ENCODE data around the gene JAKMIP1. TPM values are rescaled to one million over a fixed set of nuclear protein-coding genes. Genes with fewer than 3 reads are reported as not detected.

The JAKMIP1 gene
- total RNA-seq, 1 donor from 2014 or later, result 0.54 TPM

DNA sequence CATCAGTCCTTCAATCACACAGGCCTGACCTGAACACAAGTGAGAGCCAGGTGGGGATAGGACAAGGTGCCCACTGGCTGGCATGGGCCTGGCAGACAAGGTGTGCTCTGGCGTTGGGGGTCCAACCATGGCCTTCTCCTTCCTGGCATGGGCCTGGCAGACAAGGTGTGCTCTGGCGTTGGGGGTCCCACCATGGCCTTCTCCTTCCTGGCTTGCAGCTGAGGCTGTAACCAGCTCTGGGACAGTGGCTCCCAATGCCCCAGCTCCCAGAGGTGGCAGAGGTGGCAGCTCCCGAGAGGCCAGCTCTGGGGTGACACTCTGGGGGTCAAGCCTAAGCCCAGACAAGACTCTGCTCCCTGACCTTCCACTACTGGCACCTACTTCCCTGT, 62.6 kb downstream of the JAKMIP1 start:
- H3K27me3 Mint-ChIP-seq (ENCODE audit: low read depth), result peaks cover 3% of the 10 kb centered on the region
- peaks cover 4% of the 10 kb centered on the region for H3K9me3 Mint-ChIP-seq
- no peaks in the 10 kb centered on the region for H3K36me3 Mint-ChIP-seq (ENCODE audit: low read depth)
- H3K4me1 Mint-ChIP-seq, result no peaks in the 10 kb centered on the region
- TF ChIP-seq, protein P1, sequence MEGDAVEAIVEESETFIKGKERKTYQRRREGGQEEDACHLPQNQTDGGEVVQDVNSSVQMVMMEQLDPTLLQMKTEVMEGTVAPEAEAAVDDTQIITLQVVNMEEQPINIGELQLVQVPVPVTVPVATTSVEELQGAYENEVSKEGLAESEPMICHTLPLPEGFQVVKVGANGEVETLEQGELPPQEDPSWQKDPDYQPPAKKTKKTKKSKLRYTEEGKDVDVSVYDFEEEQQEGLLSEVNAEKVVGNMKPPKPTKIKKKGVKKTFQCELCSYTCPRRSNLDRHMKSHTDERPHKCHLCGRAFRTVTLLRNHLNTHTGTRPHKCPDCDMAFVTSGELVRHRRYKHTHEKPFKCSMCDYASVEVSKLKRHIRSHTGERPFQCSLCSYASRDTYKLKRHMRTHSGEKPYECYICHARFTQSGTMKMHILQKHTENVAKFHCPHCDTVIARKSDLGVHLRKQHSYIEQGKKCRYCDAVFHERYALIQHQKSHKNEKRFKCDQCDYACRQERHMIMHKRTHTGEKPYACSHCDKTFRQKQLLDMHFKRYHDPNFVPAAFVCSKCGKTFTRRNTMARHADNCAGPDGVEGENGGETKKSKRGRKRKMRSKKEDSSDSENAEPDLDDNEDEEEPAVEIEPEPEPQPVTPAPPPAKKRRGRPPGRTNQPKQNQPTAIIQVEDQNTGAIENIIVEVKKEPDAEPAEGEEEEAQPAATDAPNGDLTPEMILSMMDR (conservative IDR thresholded peaks at IDR 0.05), result no peak
- no peak overlapping the region for H3K27ac Mint-ChIP-seq (ENCODE audit: unreplicated experiment)
- DNase-seq (ENCODE audit: low read depth, low spot score), result no peak
- no peak overlapping the region for H3K4me3 Mint-ChIP-seq

DNA sequence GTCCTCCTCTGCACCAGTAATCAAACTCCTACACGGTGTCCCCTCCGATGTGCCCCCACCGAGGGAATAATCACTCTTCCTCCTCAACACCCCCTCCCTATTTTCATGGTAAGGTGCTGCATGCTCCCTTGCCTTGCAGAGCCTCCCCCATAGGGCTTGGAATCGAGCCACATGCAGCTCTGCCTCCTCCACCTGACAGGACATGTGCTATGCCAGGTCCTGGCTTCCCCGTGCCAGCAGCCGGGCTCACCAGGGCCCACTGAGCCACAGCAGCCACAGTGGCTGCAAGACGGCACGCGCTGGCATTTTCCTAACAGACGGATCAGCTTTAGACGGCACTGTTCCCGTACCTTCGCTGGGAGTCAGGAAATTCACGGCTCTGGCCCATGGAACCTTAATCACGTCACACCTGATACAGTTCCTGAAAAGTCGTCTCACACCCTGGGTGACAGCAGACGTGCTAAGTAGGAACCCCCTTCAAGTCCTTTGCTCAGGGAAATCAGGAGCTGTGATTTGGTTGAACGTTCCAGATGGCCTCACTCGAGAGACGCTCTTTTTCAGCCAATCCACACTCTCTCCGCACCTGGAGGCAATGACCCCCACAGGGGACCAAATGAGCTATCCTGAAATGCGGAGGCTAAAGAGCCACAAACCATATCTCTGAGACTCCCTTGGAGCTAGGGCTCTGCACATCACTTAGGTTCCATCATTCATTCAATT, 63.2 kb downstream of the JAKMIP1 start:
- H3K4me3 Mint-ChIP-seq, result no peak overlapping the region
- no peak for DNase-seq (ENCODE audit: low read depth, low spot score)
- H3K27ac Mint-ChIP-seq (ENCODE audit: unreplicated experiment), result no peak overlapping the region

DNA sequence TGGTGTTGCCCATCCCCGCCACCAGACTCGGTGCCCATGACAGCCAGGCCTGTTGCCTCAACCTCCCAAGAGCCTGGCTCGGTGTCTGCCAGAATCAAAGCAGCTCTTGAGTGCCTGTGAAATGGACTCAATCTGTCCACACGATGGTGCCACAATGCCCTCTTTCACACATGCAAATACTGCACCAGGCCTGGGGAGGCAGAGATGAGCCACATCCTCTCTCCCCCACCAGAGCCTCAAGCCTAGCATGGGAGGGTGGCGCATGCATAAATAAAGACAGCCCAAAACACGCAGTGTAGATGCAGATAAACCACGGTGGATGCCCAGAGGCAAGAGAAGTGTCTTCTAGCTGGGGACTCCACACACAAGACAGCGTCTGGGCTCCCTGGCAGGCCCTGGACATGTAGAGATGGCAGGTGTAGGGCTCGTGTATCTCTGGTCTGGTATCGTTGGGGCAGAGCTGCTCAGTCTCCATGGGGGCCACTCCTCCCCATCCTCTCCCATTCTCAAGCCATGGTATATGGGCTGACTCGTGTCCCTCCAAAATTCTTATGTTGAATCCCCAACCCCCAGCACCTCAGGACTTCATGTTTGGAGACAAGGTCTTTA, 65.6 kb downstream of the JAKMIP1 start:
- H3K36me3 Mint-ChIP-seq (ENCODE audit: low read depth), result no peaks in the 10 kb centered on the region
- H3K4me3 Mint-ChIP-seq, result no peak overlapping the region
- H3K9me3 Mint-ChIP-seq, result peaks cover 4% of the 10 kb centered on the region
- DNase-seq (ENCODE audit: low read depth, low spot score), result no peak
- TF ChIP-seq, protein P1 (conservative IDR thresholded peaks at IDR 0.05), result no peak
- peak overlapping the region; percentile 89 for H3K27ac Mint-ChIP-seq (ENCODE audit: unreplicated experiment)
- H3K27me3 Mint-ChIP-seq (ENCODE audit: low read depth), result peaks cover 9% of the 10 kb centered on the region
- H3K4me1 Mint-ChIP-seq, result no peaks in the 10 kb centered on the region

More for the DNA sequence above, 63.2 kb downstream of the JAKMIP1 start:
- H3K9me3 Mint-ChIP-seq, result peaks cover 4% of the 10 kb centered on the region
- no peaks in the 10 kb centered on the region for H3K4me1 Mint-ChIP-seq
- H3K36me3 Mint-ChIP-seq (ENCODE audit: low read depth), result no peaks in the 10 kb centered on the region
- TF ChIP-seq, protein P1 (conservative IDR thresholded peaks at IDR 0.05), result no peak
- H3K27me3 Mint-ChIP-seq (ENCODE audit: low read depth), result peaks cover 3% of the 10 kb centered on the region

DNA sequence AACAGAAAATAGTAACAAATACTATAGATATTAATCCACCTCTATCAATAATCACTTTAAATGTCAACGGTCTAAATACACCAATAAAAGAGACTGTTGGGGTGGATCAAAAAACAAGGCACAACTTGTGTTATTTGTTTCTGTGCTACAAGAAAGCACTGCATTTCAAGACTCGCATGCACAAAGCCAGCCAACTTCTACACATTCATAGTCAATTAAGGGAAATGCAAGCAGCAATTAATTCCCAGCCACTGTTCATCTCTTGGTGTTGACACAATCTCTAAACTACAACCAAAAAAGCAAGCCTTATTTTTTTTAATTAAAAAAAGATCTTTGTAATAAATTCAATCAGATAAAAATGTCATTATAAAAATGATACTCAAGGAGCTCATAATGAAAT, 67.6 kb downstream of the JAKMIP1 start:
- DNase-seq (ENCODE audit: low read depth, low spot score), result no peak
- no peak overlapping the region for H3K27ac Mint-ChIP-seq (ENCODE audit: unreplicated experiment)
- peaks cover 16% of the 10 kb centered on the region for H3K27me3 Mint-ChIP-seq (ENCODE audit: low read depth)
- no peak overlapping the region for H3K4me3 Mint-ChIP-seq
- peaks cover 5% of the 10 kb centered on the region for H3K4me1 Mint-ChIP-seq
- no peaks in the 10 kb centered on the region for H3K36me3 Mint-ChIP-seq (ENCODE audit: low read depth)
- peaks cover 6% of the 10 kb centered on the region for H3K9me3 Mint-ChIP-seq
- TF ChIP-seq, protein P1 (conservative IDR thresholded peaks at IDR 0.05), result no peak

DNA sequence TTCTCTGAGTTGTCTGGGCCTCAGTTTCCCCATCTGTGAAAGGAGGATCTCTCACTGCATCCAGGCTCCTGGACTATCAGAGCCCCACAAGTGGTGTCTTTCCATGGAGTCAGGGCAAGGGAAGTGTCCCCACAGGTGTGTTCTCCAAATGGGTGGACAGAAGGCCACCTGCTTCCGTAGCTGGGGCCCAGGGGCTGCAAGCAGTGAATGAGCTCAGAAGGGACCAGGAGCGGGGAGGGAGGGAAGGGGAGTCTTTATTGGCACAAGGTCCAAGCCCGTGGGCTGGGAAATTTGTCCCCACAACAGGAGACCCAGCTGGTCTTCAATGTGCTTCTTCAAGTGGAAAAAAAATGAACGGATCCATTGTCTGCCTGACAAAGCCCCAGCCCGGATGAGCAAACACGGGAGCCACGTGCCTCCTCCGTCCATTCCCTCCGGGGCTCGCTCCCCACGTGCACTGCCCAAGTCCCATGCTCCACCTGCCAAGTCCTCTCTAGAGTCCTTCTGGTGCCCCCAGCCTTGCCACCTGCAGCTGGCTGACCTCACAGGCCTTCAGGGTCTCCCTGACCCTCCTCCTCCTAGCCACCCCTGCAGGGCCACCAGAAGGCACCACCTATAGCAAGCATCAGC, 72.0 kb downstream of the JAKMIP1 start:
- peak; percentile 22 for DNase-seq (ENCODE audit: low read depth, low spot score)
- no peak overlapping the region for H3K27ac Mint-ChIP-seq (ENCODE audit: unreplicated experiment)
- H3K27me3 Mint-ChIP-seq (ENCODE audit: low read depth), result peaks cover 12% of the 10 kb centered on the region
- TF ChIP-seq, protein P1 (conservative IDR thresholded peaks at IDR 0.05), result no peak
- peak overlapping the region; percentile 36 for H3K4me3 Mint-ChIP-seq
- peaks cover 2% of the 10 kb centered on the region for H3K9me3 Mint-ChIP-seq
- H3K36me3 Mint-ChIP-seq (ENCODE audit: low read depth), result no peaks in the 10 kb centered on the region
- H3K4me1 Mint-ChIP-seq, result peaks cover 5% of the 10 kb centered on the region
